ENCODE data around the gene SNX32. TPM values are rescaled to one million over a fixed set of nuclear protein-coding genes. Genes with fewer than 3 reads are reported as not detected.

Gene SNX32
- total RNA-seq, 1 donor from 2014 or later: not detected

DNA sequence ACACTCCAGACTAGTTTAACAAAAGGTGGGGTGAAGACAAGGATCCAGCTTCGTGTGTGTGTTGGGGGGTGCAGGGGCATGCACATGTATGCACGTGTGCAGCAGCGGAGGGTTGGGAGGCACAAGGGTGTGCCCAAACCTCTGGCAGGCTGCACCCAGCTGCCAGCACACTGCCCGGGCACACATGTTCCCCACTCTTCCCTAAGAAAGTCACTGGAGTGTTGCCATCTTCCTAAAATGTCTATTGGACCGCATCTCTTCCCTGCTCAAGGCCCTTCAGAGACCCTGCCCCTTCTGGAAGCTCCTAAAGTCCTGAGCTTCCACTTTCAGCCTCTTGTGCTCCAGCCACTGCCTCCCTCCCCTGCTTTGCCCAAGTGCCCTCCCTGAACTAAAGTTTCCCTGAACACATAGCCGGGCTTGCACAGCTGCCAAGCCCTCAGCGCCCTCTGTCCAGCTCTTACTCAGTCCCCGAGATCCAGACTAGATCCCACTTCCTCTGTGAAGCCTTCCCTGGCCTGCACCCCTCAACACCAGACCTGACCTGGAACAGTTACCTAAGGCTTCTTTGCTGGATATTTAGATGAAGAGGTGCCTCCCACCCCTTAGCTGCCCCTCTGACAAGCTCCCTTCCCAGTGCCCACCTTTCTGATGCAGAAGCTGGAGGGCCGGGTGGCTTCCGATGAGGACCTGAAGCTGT is 18.2 kb downstream of the SNX32 start:
- no peak for ATAC-seq (ENCODE audit: poor library complexity)
- DNase-seq: no peak
- intact Hi-C loops (cut with DNase I): no loop called here

DNA sequence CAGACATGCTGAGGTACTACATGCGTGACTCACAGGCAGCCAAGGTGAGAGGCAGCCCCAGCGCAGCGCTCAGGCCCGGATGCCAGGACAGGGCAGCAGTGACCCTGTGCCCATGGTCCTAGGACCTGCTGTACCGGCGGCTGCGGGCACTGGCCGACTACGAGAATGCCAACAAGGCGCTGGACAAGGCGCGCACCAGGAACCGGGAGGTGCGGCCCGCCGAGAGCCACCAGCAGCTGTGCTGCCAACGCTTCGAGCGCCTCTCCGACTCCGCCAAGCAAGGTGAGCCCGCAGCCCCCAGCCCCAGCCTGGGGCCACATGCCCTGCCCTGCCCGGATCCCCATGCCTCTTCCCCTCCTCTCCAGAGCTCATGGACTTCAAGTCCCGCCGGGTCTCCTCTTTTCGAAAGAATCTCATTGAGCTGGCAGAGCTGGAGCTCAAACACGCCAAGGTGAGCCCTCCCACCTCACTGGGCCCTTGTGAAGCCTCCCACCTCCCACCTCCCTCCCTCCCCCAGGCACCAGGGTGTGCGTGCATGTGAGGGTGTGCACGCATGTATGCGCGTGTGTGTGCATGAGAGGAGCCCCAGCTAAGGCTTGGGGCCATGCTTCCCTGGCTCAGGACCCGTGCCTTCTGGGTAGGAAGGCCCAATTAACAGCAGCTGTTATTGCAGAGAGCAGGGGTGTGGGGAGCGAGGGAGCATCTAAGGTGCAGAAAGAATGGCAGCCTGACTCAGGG is 18.9 kb downstream of the SNX32 start:
- DNase-seq: no peak
- no peak for ATAC-seq (ENCODE audit: poor library complexity)

DNA sequence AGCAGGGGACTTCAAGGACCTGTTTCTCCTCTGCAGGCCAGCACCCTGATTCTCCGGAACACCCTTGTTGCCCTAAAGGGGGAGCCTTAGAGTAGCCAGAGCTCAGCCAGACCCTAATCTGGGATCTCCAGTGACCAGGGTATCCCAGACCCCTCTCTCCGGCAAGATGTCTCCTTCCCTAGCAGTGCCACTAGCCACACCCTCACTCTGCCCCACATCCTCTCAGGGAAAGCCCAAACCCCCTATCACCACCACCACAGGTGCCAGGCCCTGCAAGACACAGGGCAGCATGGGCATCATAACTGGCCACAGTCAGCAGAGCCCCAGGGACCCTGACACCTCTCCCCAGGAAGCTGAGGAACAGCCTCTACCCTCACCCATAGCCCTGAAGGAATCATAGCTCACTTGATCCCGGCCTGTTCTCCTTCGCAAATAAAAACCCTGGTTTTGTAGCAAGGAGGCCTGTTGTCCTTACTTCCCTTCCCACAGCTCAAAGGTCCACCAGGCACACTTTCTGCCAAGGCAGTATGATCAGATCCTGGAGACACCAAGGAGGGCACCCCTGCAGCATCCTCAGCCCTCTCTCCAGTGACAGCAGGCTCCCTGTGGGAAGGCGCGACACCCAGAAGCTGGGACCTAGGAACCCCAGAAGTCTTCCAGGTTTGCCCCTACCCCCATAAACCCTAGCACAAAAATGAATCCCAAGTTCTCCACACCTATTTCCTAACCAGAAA is 19.6 kb downstream of the SNX32 start:
- DNase-seq (no peak), ATAC-seq (ENCODE audit: poor library complexity) (no peak)
- intact Hi-C loops (cut with DNase I): no loop called here

More for the DNA sequence above, 18.9 kb downstream of the SNX32 start:
- intact Hi-C loops (cut with DNase I): no loop called here

DNA sequence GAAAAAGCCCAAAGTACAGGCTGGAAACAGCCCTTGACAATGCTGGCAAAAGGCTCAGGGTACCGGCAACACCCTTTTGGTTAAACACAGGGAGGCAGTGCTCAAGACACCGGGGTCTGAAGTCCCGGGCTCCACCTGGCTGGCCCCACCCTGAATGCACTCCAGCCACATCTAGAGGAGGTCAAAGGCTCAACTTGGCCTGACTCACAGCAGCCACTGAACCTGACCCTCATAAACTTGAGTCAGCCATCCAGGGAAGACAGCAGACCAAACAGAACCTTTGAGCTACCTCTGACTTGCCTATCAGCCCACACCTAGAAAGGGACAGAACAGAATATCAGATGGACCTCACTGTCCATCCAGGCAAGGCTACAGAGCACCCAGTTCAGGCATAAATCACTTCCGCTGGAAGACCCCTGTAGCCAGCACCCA is 20.4 kb downstream of the SNX32 start:
- intact Hi-C loops (cut with DNase I): no loop called here
- ATAC-seq (ENCODE audit: poor library complexity): no peak
- DNase-seq: no peak

DNA sequence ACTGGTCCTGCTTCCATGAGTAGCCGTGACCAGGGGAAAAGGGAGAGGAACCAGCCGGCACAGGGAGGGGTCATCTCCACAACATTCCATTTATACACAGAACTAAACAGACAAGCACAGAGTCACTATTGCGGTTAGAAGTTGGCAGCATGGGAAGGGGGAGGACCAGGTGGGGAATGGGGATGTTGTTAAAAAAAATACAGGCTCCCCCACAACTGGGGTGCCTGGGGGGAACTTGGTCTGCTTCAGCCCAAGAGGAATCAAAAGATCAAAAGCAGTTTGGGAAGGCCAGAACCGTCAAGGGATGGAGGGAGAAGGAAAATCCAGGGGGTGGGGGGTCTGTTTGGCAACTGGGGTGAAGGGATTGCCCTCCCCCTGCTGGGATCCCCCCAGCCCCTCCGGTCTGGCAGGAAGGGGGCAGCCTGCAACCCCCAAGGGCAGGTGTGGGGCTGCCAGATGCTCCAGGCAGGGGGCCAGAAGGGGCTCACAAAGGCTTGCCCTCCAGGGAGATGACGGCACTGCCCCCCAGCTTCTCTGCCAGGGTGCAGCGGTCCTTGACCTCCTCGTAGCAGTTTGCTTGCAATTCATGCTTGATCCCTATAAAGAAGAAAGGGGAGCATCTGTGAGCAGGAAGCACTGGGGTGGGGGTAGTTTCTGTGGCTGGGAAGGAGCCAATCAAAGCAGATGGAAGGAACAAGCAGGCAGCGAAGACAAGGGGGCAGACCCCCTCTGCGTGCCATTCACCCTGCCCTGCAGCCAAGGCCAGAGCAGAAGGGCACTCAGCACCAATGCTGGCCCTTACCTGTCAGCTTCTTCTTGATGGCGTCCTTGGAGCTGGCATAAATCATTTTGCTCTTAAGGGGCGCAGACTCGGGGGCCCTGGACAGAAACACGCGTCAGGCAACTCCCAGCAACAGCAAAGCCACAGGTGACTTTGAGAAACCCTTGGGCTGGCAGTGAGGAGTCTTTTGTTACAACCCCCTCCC is 21.4 kb downstream of the SNX32 start:
- DNase-seq: no peak
- no peak for ATAC-seq (ENCODE audit: poor library complexity)
- intact Hi-C loops (cut with DNase I): no loop called here

DNA sequence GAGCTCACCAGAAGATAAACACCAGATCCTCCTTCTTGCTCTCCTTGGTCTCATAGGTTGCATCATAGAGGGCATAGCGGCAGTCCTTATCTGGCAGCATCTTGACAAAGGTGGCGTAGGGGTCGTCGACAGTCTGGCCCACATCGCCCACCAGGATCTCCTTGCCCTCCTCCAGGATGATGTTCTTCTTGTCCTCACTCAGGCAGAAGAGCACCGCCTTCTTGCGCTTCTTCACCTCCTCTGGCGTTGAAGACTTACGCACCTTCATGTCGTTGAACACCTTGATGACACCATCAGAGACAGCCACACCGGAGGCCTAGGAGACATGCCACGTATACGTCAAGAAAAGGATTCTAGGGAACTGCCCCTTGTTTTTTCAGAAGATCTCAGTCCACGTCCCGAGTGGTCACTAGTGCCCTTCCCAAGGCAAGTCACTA is 22.2 kb downstream of the SNX32 start:
- no peak for DNase-seq
- intact Hi-C loops (cut with DNase I): no loop called here
- no peak for ATAC-seq (ENCODE audit: poor library complexity)

DNA sequence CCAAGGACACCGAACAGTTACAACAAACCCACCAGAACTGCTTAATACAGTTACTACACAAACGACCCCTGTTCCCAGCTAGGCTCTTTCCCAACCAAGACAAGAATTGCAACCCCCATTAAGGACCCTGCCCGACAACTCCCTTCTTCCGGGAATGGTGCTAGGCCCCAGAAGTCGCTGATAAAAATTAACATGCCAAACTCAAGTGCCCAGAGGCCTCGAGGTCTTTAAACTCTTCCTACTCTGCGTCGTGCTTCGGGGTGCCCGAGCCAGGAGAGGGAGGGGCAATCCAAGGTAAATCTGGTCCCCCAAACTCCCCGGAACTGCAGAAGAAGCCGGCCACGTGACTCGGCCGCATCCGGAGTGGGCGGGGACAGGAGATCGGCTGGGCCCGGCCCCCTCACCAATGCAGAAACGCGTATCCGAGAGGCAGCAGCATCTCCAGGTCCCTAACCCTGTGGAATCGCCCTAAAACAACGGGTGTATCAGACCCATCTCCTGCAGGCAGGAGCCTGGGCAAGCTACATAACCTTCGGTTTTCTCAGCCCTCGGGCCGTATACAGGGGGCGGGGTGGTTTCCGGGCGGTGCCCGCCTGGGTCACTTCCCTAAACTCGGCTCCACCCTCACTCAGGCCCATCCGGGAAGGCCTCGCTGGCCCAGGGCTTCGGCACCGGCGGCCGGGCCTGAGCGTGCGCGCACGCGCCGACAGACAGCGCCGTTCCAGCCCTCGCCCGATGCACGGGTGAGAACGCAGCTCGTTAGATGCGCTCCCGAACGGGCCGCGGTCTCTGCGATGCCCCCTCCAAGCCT is 23.1 kb downstream of the SNX32 start:
- intact Hi-C loops (cut with DNase I): no loop called here
- ATAC-seq (ENCODE audit: poor library complexity) (peak; percentile 32), DNase-seq (peak; percentile 92)

DNA sequence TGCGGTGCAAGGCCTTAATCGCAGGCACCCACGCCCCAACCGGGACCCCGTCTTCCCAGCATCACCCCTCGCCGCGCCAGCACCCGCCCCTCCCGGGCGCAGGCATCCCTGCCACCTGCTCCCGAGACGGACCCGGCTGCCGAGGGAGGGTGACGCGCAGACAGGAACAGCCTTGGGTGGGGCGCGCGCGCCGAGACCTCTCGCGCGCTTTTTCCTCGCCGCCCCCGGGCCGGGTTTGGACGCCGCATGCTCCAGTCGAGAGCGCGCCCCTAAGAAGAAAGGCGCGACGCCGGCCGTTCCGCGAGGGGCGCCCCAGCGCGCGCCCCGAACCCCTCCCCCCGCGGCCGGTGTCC is 23.7 kb downstream of the SNX32 start:
- peak; percentile 69 for DNase-seq
- intact Hi-C loops (cut with DNase I): no loop called here

DNA sequence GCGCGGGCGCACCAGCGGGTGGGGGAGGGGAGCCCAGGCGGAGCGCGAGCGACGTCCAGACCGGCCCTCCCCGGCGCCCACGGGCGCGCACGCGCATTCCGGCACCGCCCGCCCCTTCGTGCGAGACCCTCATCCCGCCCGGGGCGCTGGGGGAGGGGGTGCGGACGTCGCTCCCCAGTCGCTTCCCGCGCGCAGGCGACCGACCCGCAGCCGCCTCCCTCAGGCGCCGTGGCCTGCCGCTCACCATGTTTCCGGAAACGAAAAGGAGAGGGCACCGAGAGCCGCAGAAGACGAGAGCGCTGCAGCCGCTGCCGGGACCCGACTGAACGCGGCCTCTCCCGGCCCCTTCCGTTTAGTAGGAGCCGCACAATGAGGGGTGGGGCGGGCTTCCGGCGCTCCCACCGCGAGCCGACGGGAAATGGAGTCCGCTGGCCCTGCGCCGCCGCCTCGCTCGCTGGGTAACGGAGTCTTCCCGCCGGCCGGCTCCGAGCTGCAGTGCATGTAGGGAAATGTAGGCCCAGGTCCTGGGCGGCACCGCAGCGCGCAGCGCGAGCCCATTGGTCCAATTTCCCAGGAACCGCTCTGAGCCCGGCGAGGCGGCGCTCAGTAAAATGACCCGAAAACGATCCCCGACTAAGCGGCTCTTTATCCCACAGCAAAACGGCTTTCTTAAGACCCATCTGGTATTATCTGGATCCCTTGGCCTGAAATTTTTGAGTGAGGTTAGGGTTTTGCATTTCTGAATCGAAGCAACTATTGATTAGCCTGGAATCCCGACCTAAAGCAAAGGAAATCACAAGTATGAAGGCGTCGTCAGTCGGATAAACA is 24.3 kb downstream of the SNX32 start, which contains the start of gene CFL1:
Gene CFL1 (minus strand): TSS at position 328 of the 828 bp plus-strand sequence. CDS start 81 bp downstream, at position 247.
- peak; percentile 100 for DNase-seq
- peak; percentile 80 for ATAC-seq (ENCODE audit: poor library complexity)
- intact Hi-C loops (cut with DNase I): loop anchor here (2.0 kb wide), 1 partner anchor 31 kb away; the partner anchor contains the start of gene FIBP

More for the DNA sequence above, 23.7 kb downstream of the SNX32 start:
- ATAC-seq (ENCODE audit: poor library complexity): no peak

DNA sequence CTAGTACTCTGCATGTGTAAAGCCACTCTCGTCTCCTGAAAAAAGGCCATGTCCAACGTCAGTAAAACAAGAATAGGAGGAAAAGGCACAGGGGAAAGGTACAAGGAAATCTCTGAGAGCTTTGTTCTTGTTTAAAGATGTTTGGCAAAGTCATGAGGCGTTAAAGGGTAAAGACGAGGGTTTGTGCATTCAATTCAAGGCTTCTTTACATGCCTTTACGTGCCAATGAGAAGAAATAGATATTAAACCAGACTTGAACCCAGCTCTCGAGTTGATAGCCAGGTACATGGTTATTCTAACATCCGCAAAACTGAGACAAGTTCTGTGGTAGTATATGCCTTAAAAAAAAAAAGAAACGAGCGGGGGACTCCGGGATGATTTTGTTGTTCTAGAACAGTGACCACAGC is 24.9 kb downstream of the SNX32 start:
- no peak for ATAC-seq (ENCODE audit: poor library complexity)
- intact Hi-C loops (cut with DNase I): loop anchor here (2.0 kb wide), 1 partner anchor 30 kb away; the partner anchor contains the start of gene FIBP
- no peak for DNase-seq

DNA sequence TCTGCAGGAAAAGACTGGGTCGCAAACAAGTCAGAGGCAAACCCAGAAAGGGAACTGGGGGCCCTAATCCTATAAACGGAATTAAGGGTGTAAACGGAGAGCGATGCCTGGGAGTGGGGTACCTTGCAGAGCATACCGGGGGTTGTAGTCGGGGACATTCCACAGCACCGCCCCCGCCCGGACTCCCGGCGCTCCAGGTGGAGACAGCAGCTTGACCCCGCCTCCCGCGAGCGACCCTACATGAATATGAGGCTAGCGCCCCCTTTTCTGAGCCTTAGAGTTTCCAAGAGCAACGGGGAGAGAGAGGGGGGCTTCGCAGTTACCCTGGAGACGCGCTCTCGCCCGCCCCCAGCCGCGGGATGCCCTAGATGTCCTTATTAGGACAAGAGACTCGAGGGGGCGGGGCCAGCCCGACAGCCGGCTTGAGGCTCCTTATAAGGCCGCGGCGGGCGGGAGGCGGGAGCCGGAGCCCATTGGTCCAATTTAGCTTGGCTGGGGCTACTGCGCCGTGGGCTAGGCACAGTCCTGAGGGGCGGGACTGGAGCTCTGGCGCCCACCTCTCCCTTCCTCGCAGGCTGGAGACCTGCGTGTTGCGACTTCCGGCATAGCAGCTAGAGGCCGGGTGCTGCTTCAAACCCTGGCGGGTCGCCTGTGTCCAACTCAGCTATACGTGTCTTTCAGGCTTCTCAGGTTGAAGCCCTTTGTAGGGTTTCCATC is 25.5 kb downstream of the SNX32 start:
- ATAC-seq (ENCODE audit: poor library complexity): peak; percentile 78
- intact Hi-C loops (cut with DNase I): loop anchor here (2.0 kb wide), 1 partner anchor 30 kb away; the partner anchor contains the start of gene FIBP

DNA sequence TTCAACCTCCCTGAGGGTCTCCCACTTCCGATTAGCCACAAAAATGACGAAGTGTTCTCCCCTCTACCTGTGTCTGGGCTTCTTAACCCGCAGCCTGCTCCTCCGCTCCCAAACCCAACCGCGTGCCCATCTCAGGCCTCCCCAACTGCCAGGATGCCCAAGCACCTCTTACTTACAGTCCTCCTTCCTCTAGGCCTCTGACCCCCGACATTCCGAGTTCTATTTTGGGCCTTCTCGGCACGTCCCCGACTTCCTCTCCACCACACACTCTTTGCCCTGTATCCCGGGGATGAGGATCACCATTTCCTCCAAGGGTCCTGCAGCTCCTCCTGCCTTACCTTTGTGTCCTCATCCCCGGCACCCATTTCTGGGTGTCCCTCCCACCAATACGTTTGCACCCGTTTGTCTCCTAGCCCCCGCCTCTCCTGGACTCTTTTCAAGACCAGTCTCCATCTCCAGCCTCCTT is 26.1 kb downstream of the SNX32 start:
- intact Hi-C loops (cut with DNase I): loop anchor here (2.0 kb wide), 1 partner anchor 29 kb away; the partner anchor contains the start of gene FIBP
- ATAC-seq (ENCODE audit: poor library complexity) (no peak), DNase-seq (no peak)

More for the DNA sequence above, 25.5 kb downstream of the SNX32 start:
- DNase-seq: peak; percentile 100

DNA sequence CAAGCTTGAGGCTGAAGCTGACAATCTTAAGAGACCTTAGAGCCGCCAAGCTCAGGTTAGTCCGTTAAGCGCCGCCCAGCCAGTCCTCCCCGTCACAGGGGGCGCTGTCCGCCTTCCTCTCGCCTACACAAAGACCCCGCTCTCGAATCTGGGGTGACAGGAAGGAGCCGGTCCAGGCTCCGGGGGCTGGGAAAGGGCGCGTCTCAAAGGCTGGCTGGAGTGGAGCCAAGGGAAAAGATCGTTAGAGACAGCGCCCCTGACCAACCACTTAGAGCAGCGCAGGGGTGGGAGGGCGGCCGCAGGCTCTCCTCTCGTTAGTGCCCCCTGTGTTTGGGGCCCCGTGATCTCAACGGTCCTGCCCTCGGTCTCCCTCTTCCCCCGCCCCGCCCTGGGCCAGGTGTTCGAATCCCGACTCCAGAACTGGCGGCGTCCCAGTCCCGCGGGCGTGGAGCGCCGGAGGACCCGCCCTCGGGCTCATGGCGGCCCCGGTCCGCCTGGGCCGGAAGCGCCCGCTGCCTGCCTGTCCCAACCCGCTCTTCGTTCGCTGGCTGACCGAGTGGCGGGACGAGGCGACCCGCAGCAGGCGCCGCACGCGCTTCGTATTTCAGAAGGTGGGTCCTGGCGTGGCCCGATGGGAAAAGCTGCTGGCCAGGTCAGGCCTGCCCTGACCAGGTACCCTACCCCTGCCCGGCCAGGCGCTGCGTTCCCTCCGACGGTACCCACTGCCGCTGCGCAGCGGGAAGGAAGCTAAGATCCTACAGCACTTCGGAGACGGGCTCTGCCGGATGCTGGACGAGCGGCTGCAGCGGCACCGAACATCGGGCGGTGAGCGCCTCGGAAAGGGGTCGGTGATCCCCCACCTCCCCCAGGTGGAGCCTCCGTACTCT is 26.8 kb downstream of the SNX32 start, which contains the start of gene MUS81:
Gene MUS81 (plus strand): TSS at position 156 of the 887 bp plus-strand sequence. CDS start 321 bp downstream, at position 477.
- DNase-seq (peak; percentile 99), ATAC-seq (ENCODE audit: poor library complexity) (peak; percentile 76)
- intact Hi-C loops (cut with DNase I): no loop called here

DNA sequence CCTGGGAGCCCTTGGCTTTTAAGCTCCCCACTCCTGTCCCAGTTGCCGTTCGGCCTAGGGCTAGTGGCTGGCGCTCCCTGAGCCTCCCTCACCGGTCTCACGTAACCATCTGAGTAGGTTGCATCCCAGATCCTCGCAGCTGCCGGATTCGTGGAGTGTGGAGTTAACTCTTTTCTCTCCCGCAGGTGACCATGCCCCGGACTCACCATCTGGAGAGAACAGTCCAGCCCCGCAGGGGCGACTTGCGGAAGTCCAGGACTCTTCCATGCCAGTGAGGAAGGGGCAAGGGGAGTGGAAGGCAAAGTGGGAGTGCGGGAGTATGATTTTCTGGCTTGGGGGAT is 27.4 kb downstream of the SNX32 start:
- intact Hi-C loops (cut with DNase I): no loop called here

More for the DNA sequence above, 27.4 kb downstream of the SNX32 start:
- ATAC-seq (ENCODE audit: poor library complexity) (no peak), DNase-seq (no peak)
